Amniotic stem cell (primary cell): ENCODE measurements around the gene PPP1R1A.

Experiments
- DNase-seq: peaks from one replicate; lab custom pipeline; 2025; lab: John Stamatoyannopoulos, UW

Gene PPP1R1A

DNA sequence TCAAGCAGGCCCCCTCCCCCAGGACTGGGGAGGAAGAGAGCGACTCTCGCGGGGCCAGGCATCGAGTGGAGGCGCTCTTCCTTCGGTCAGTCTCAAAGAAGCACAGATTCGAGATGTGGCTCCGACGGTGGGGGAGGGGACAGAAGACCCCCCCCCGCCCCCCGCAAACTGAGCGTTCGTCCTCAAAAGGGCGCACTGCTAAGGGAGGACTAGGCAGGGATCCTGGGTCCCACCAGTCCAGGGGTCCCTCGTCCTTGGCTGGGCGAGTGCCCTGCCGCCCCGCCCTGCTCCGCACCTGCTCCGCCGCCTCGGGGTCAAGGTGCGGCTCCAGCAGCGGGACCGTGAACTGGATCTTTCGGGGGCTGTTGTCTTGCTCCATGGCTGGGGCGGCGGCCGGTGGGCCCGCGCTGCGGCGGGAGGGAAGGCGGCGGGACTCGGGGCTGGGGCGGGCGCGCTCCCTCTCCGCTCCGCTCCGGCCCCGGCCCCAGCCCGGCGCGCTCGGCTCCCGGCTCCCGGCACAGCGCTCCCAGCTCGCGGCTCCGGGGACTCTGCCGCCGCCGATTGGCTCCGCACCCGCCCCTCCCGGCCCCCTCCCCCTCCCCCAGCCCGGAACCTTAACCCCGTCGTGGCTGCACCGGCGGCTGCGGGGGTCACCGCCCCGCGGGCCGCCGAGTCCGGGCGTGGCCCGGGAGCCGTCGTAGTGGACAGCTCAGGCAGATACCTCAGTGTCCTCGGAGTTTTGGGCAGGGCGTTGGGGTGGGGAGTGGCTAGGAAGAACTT lies at the start of gene PPP1R1A:
Gene PPP1R1A, minus strand, starts transcription at position 550 of the 780 bp plus-strand sequence. Its CDS starts 171 bp downstream, at position 379.
- DNase-seq = no peak

GRCh38 chr12:54634795-54635194 lies 46.3 kb upstream of the PPP1R1A start, which contains the start of gene LACRT:
LACRT (minus strand) TSS chr12:54634895; CDS start chr12:54634841, 54 bp downstream.
- no peak for DNase-seq

DNA sequence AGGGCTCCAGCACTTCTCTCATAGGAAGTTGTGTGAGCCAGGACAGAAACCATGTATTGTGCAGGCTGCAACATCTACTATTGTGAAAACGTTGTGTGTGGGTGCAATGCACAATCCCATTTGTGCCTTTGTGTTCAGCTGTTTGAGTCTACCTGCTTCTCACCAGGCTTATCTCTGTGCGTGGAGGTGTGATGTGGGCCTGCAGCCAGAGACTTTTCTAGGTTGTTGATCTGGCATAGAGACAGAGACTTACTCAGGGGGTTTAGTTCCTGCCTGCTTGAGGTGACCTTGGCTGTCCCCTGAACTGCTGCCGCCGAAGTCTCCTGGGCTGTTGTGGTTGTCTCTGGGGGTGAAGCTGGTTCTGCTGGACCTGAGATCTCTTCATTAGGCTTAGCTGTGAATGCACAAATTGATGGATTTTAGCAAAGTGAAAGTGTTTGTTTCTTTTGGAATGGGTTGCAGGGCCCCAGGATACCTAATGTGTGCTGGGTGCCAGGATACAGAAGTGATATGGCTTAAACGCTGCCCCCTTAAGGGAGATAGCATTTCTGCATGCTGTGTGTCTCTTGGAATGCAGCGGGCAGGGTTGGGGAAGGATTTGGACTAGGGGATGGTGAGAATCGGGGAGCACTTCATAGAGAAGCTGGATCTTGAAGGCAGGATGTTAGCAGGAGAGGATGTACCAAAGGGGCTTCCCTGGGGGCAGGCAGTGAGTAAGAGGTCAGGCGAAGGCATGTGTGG lies 43.7 kb upstream of the PPP1R1A start:
- no peak for DNase-seq

DNA sequence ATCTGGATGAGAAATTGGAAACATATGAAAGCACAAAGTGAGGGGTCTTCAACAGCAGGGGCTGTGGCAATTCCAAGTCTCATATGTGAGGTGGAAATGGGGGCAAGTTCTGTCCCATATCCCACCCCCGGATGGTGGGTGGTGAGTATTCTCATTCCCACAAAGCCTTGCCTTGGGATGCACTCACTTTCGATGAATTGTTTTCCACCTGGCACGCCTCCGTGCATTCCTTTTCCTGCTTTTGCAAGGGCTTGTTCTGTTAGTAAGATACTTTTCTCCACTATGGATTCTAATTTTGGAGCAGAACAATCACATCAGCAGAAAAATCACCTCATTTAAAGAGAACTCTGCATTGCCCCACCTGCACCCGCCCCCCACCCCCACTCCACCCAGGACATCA lies 43.1 kb upstream of the PPP1R1A start:
- no peak for DNase-seq

- DNase-seq = no peak
Observed at GRCh38 chr12:54629925-54630324, 41.5 kb upstream of the PPP1R1A start.

DNA sequence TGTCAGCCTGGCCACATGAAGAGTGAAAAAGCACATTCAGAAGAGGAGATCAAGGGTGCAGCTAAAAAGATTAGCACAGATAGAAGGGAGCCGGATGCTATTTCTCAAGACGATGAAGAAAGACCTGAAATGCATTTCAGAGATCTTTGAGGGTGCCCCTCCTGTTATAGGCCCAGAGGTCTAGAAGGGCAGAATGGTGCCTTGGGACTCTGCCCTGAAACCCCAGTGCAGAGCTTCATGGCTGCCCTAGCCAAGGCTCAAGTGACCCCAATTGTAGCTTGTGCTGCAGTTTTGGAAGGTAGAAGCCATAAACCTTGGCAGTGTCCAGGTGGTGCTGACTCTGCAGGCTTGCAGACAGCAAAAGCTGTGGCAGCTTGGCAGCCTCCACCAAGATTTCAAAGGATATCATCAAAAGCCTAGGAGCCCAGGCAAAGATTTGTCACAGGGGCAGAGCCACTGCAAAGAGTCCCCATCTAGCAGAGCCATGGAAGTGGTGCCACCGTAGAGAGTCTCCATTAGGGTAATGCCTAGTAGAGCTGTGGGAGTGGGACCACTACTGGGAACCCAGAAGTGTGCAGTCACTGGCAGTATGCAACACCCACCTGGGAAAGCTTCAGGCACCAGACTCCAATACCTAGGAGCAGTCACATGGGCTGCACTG lies 39.9 kb upstream of the PPP1R1A start:
- DNase-seq = no peak

GRCh38 chr12:54627304-54627703 lies 38.8 kb upstream of the PPP1R1A start:
- DNase-seq = no peak

- DNase-seq = no peak
Observed at GRCh38 chr12:54625598-54625997, 37.1 kb upstream of the PPP1R1A start.

GRCh38 chr12:54624315-54625279 lies 36.1 kb upstream of the PPP1R1A start:
- DNase-seq = no peak

GRCh38 chr12:54622463-54623183 lies 34.2 kb upstream of the PPP1R1A start:
- DNase-seq = no peak

DNA sequence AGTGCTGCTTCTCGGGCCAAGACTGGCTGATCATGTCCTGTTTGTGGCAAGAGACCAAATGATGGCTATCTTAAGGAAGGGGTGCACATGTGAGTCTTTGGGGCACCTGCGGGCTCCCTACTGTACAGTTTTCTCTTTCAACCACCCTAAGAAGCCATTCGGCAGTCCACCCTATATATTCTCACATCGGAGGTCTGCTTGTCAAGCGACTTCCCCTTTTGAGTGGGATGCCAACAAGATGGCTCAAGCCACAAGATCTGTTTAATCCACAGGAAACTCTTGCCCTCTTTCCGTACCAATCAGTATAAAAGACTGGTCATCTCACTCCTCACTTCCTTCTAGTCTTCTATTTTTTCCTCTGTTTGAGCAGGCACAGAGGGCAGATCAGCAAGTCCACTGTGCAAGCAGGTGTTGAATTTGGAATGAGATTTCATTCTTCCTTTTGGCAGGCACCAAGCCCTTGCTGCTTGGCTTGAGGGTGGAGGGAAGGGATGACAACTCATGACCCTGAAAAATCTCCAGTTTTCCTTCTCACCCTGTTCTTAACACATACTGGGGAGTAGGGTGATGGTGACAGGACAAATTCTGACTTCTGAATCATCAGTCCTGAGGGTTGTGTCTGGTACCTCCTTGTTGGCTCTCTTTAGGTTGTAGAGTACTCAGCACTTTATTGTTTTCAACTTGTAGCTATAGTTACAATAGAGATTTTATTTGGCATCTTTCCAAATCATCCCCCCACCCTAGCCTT lies 28.6 kb upstream of the PPP1R1A start:
- DNase-seq = no peak

- no peak for DNase-seq
Observed at GRCh38 chr12:54612225-54612750, 23.8 kb upstream of the PPP1R1A start.

DNA sequence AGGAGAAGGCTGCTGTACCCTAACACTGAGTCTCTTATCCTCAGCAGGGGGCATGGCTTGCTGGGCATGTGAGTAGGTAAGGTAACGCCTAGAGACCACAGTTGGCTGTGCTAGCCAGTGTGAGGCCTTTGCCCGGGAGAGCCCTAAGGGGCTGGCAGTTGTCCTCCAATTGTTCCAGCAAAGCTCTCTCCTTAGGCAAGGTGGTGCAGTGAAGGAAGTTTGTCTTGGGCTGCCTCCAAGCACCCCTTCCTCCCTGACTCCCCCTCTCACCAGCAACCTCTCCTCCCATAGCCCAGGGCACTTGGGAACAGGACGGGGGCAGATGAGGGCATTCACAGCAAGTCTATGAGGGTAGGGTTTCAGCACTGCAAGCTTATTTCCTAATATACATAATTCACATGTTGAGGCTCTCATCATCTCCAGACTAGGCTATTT lies 23.3 kb upstream of the PPP1R1A start:
- DNase-seq = no peak

GRCh38 chr12:54608769-54609168 lies 20.3 kb upstream of the PPP1R1A start:
- DNase-seq = no peak

GRCh38 chr12:54608156-54608555 lies 19.7 kb upstream of the PPP1R1A start:
- DNase-seq = no peak

DNA sequence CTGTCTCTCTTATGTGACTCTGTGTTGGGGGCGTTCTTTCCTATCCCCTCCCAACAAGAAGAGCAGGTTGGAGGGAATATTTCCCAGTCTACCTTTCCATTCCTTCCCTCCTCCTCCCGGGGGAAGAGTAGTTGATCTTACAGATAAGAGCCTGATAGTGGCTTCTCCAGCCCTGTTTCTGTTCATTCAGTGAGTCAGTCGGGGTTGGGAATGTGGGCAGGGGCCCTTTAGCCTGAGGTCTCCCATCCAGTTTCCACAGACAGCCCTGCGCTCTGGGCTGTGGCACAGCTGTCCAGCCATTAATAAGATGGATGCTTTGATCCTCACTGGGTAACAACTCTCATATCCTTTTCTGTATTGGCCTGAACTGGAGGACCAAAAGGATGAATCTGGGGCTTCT lies 18.1 kb upstream of the PPP1R1A start:
- no peak for DNase-seq

- no peak for DNase-seq
Observed at GRCh38 chr12:54605138-54605970, 16.9 kb upstream of the PPP1R1A start.

DNA sequence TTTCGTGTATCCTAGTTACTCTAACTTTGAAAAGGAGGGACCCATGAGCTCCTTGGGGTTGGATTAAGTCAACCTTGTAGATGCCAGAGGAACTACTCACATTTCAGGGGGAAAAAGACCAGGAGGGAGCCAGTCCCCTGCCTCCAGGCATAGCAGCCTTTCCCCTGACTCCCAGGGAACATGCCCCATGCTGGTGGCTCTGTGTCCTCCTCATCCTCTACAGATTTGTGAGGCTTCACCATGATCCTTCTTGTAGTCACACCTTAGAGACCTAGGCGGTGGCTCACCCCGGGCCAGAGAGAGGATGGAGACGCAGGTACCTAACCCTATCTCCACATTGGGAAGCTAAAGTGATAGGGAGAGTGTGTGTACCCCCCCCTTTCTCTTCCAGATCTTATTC lies 16.0 kb upstream of the PPP1R1A start:
- DNase-seq = no peak

DNA sequence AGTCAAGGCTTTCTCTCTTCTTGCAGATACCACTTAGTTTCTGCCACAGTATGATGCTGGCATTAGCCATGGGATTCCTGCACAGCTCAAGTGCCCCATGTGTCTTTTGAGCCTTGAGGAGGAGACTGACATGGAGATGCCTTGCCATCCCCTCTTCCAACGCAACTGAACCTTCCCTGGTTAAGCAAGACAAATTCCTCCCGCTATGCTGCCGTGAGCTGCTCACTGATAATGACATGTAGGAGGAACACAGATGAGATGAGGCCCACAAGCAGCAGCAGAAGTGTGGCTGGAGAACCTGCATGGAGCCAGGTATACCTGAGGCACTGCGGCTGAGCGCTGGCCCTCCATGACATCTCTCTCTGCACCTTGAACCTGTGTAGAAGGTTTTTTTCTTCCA lies 15.4 kb upstream of the PPP1R1A start:
- no peak for DNase-seq
